GM12872 (cell line): ENCODE results near the gene REXO1.

Experiments
- CTCF ChIP-seq: IDR thresholded peaks from 3 replicates; pipeline ENCODE4 v1.5.1; 2011; ENCODE audit warnings: low read depth, mild to moderate bottlenecking, low read length, moderate library complexity; ENCODE audit not compliant: insufficient read depth

The REXO1 gene

DNA sequence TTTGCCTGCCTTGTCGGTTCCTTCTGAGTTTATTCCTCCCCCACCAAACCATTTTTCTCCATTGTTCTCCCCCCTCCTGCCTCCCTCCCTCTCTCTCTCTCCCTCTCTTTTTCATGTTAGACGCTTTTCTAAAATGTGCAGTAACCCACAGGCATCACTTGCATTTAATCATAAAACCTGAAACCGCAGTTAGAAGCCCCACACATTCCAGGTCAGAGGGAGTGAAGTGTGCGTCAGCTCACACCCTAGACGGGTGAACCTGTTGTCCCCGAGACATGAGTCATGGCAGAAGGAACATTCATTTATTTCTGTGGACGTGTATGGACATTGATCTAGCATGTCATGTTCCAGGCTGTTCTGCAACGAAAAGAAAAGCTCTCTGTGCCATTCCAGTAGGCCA is 75.1 kb downstream of the REXO1 start:
- TF ChIP-seq CTCF = no peak

DNA sequence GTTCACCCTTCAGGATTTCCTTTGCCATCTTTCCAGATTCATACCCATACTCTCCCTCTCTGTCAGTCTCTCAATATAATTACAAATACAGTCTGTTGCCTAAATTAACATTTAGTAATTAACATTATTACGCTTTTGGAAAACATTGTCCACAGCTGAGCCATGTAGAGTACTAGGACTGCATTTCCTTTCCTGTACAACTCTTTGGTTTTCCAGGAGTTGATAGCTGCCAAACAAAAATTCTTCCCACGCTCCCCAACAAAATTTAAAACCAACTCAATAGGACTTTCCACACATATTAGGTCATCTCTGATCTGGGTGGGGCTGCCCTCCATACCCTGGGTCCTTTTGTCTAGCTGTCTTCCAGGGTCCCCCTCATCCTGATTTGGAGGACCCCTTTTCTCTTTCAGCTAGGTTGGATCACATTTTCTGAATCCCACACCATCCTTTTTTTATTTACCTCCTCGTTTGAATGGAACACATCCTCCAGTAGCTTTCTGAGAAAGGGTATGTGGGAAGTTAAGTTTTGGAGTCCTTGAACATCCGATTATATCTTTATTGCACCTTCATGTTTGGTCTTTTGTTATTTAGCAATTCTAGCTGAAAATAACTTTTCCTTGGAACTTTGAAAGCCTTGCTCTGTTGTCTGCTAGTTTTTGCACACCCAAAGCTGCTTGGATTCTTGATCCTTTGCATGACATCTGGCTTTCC is 77.3 kb downstream of the REXO1 start:
- no peak for TF ChIP-seq CTCF

DNA sequence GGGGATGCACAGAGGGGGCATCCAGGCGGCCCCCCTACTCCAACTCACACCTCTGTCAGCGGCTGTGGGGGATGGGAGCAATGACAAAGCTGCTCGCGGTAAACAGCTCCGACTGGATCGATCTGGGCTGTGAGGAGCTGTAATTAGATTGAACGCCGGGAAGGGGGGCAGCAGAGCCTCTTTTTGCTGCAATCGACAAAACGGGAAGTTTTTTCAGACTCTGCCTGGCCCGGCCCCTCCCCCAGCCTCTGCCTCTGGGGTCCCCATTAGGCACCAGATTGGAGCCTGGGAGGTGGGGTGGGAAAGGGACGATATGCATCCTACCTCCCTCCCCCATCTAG is 78.7 kb downstream of the REXO1 start:
- no peak for TF ChIP-seq CTCF

GRCh38 chr19:1768918-1769644 is 79.2 kb downstream of the REXO1 start:
- no peak for TF ChIP-seq CTCF

- TF ChIP-seq CTCF = peak; percentile 35; the same call in 2 of the 3 replicates
Observed at GRCh38 chr19:1768248-1768647, 80.0 kb downstream of the REXO1 start.

GRCh38 chr19:1767464-1767933 is 80.8 kb downstream of the REXO1 start:
- peak; percentile 94 for TF ChIP-seq CTCF

- no peak for TF ChIP-seq CTCF
Observed at GRCh38 chr19:1766800-1767352, 81.4 kb downstream of the REXO1 start.
